SU-DHL-6 (cell line): ENCODE data around the gene NAT14.

Experiments used
- H2AFZ ChIP-seq: fragments of 200-600 bp; sonication (generic); 2 replicates; pipeline ENCODE4 v1.6.1; 2014; ENCODE audit warnings: low read depth, mild to moderate bottlenecking, moderate library complexity, mixed read lengths, antibody characterized with exemption, low read length; ENCODE audit not compliant: severe bottlenecking
- H3F3A ChIP-seq: fragments of 200-600 bp; shearing (Covaris generic); 2 replicates; pipeline ENCODE4 v1.6.0; 2016; ENCODE audit warnings: antibody characterized with exemption, mild to moderate bottlenecking; ENCODE audit not compliant: insufficient read depth
- H3K27ac ChIP-seq: fragments of 200-600 bp; sonication (generic); 2 replicates; pipeline ENCODE4 v1.5.1; 2016; ENCODE audit warnings: low read depth, mild to moderate bottlenecking, low read length, moderate library complexity, mixed read lengths
- H3K27me3 ChIP-seq: fragments of 200-600 bp; sonication (generic), shearing (Covaris generic); 2 replicates; pipeline ENCODE4 v1.6.0; 2014; ENCODE audit warnings: mild to moderate bottlenecking, low read length
- H3K36me3 ChIP-seq: fragments of 200-600 bp; sonication (generic); 2 replicates; pipeline ENCODE4 v1.6.1; 2014; ENCODE audit warnings: mild to moderate bottlenecking, low read length, mixed read lengths
- H3K4me2 ChIP-seq: fragments of 300-600, 200-600 bp; shearing (Covaris generic), sonication (generic); 2 replicates; pipeline ENCODE4 v1.6.0; 2014; ENCODE audit warnings: low read length, low read depth, mild to moderate bottlenecking; ENCODE audit not compliant: poor library complexity, severe bottlenecking
- H3K4me3 ChIP-seq: fragments of 200-600 bp; sonication (generic); 2 replicates; pipeline ENCODE4 v1.5.1; 2014; ENCODE audit warnings: antibody characterized with exemption, low read length, mild to moderate bottlenecking, mixed read lengths; ENCODE audit not compliant: insufficient read depth, poor library complexity, severe bottlenecking
- H3K79me2 ChIP-seq: fragments of 200-600 bp; sonication (generic); 2 replicates; pipeline ENCODE4 v1.6.1; 2014; ENCODE audit warnings: mild to moderate bottlenecking, low read length, moderate library complexity; ENCODE audit not compliant: insufficient read depth
- H3K9ac ChIP-seq: fragments of 200-600 bp; sonication (generic); 2 replicates; pipeline ENCODE4 v1.7.0; 2014; ENCODE audit warnings: mild to moderate bottlenecking, low read length
- H3K9me2 ChIP-seq: fragments of 200-600 bp; sonication (generic); replicated peaks from 2 replicates; pipeline ENCODE4 v1.6.1; 2014; ENCODE audit warnings: low read length; ENCODE audit not compliant: insufficient read depth
- H3K9me3 ChIP-seq: fragments of 200-600 bp; sonication (generic); 2 replicates; pipeline ENCODE4 v1.6.1; 2014; ENCODE audit warnings: low read length, mixed read lengths; ENCODE audit not compliant: insufficient read depth
- H4K20me1 ChIP-seq: fragments of 200-600 bp; sonication (generic); 2 replicates; pipeline ENCODE4 v1.6.1; 2014; ENCODE audit warnings: low read depth, mild to moderate bottlenecking, antibody characterized with exemption, low read length, moderate library complexity, mixed read lengths
- EZH2phosphoT487 ChIP-seq: fragments of 200-600 bp; sonication (generic), shearing (Covaris generic); conservative IDR thresholded peaks from 2 replicates; pipeline ENCODE4 v1.6.1; 2018; ENCODE audit warnings: mild to moderate bottlenecking, antibody characterized with exemption, low read length, moderate library complexity, mixed read lengths
- TF ChIP-seq, protein P1 (sequence below): fragments of 200-600 bp; sonication (generic); IDR thresholded peaks from one replicate; pipeline ENCODE4 v1.5.1; 2017; ENCODE audit warnings: antibody characterized with exemption, mild to moderate bottlenecking, low read length, moderate library complexity; ENCODE audit not compliant: insufficient read depth, poor library complexity, severe bottlenecking

The NAT14 gene

DNA sequence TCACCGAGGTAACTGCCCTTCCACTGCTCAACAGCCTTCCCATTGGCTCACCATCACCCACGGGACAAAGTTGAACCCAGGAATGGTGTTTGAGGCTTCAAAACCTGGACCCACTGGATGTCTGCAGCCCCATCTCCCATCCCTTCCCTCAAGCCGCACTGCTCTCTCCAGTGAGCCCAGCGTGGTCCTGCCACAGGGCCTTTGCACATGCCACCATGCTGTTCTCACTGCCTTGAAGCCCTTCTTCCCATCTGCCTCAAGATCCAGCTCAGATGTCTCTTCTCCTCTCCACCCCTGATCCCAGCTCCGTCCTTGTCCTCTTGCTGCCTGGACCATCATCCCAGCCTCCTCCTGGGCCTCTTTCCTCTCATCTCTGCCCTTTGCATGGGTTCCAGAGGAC lies 45.9 kb upstream of the NAT14 start:
- TF ChIP-seq EZH2phosphoT487: no peak
- TF ChIP-seq, protein P1, sequence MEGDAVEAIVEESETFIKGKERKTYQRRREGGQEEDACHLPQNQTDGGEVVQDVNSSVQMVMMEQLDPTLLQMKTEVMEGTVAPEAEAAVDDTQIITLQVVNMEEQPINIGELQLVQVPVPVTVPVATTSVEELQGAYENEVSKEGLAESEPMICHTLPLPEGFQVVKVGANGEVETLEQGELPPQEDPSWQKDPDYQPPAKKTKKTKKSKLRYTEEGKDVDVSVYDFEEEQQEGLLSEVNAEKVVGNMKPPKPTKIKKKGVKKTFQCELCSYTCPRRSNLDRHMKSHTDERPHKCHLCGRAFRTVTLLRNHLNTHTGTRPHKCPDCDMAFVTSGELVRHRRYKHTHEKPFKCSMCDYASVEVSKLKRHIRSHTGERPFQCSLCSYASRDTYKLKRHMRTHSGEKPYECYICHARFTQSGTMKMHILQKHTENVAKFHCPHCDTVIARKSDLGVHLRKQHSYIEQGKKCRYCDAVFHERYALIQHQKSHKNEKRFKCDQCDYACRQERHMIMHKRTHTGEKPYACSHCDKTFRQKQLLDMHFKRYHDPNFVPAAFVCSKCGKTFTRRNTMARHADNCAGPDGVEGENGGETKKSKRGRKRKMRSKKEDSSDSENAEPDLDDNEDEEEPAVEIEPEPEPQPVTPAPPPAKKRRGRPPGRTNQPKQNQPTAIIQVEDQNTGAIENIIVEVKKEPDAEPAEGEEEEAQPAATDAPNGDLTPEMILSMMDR: no peak
- H3K27me3 ChIP-seq: no peaks in the 10 kb centered on the region
- no peaks in the 10 kb centered on the region for H3K79me2 ChIP-seq

DNA sequence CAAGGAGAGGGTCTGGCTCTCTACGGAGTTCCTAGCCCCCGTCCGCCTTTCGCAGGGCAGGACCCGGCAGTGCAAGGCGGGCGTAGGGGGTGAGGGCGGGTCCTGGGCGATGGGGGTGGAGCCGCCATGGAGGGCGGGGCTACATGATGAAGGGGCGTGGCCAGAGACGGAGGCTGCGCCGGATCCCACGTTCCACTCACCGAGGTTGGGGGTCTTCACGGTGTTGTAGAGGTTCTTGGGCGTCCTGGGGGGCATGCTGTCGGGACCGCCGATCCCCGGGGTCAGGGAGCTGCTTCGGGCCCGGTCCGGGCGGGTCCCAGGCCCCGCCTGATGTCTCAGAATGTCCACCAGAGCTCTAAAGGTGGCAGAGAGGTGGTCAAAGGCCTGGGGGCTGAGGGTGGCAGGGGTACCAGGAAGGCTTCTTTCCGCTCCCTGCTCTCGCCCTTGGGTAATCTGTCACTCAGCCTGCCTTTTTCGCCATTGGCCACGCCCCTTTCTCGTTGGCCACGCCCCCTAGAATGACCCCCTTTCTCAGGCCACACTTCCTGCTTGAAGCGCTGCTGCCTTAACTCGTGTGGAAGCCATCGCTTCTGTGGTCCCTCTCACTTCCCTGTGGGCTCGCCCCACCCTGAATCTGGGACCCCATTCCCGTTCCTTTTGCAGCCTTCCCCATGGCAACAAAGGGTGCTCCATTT lies 44.4 kb upstream of the NAT14 start:
- Histone ChIP-seq H3K36me3 (no peaks in the 10 kb centered on the region), H3K27ac (no peak overlapping the region), H3K27me3 (no peaks in the 10 kb centered on the region), H3K79me2 (no peaks in the 10 kb centered on the region), H3K9me3 (no peaks in the 10 kb centered on the region), H2AFZ (no peak overlapping the region), H3K4me3 (no peak overlapping the region), H3F3A (no peaks in the 10 kb centered on the region), H4K20me1 (no peaks in the 10 kb centered on the region), H3K9ac (no peak overlapping the region), H3K9me2 (no peaks in the 10 kb centered on the region), H3K4me2 (no peak overlapping the region)
- no peak for TF ChIP-seq EZH2phosphoT487
- TF ChIP-seq, protein P1: no peak

More for the DNA sequence above, 45.9 kb upstream of the NAT14 start:
- Histone ChIP-seq H3K4me2 (no peak overlapping the region), H3K9me2 (no peaks in the 10 kb centered on the region), H2AFZ (no peak overlapping the region), H3K9ac (no peak overlapping the region), H3K4me3 (no peak overlapping the region), H3F3A (no peaks in the 10 kb centered on the region), H3K9me3 (no peaks in the 10 kb centered on the region), H4K20me1 (no peaks in the 10 kb centered on the region), H3K27ac (no peak overlapping the region), H3K36me3 (no peaks in the 10 kb centered on the region)

DNA sequence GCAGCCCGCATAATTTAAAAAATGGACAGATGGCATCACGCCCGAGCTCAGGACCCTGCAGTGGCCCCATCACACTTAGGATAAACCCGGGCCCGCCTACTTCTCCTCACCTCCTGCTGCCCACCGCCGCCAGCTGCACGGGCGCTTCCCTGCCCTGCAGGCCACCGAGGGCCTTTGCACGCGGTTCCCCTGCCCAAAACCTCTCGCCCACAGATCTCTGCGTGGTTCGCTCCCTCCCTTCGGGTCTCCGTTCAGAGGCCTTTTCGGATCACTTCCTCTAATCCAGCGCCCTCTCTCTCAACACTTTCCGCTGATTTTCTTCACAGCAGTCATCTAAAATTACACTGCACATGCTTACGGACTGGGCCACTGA lies 43.7 kb upstream of the NAT14 start:
- no peak overlapping the region for H3K27ac ChIP-seq
- no peak for TF ChIP-seq EZH2phosphoT487
- TF ChIP-seq, protein P1: no peak
- no peak overlapping the region for H3K4me2 ChIP-seq
- no peaks in the 10 kb centered on the region for H3K9me3 ChIP-seq
- H3K79me2 ChIP-seq: no peaks in the 10 kb centered on the region
- H3K9me2 ChIP-seq: no peaks in the 10 kb centered on the region
- H3K4me3 ChIP-seq: no peak overlapping the region
- H4K20me1 ChIP-seq: no peaks in the 10 kb centered on the region
- no peaks in the 10 kb centered on the region for H3K36me3 ChIP-seq
- no peak overlapping the region for H2AFZ ChIP-seq
- no peaks in the 10 kb centered on the region for H3F3A ChIP-seq
- no peak overlapping the region for H3K9ac ChIP-seq
- no peaks in the 10 kb centered on the region for H3K27me3 ChIP-seq
